Measurements from ENCODE around the gene ANKS6. TPM values are rescaled to one million over a fixed set of nuclear protein-coding genes. Genes with fewer than 3 reads are reported as not detected.

ANKS6 gene
- total and polyA plus RNA-seq, 10 of the 15 experiments (the other 5 are each of a cell fraction or from before 2014, with no cell fraction given), result 2.0 to 16.2 (median 6.1) TPM

DNA sequence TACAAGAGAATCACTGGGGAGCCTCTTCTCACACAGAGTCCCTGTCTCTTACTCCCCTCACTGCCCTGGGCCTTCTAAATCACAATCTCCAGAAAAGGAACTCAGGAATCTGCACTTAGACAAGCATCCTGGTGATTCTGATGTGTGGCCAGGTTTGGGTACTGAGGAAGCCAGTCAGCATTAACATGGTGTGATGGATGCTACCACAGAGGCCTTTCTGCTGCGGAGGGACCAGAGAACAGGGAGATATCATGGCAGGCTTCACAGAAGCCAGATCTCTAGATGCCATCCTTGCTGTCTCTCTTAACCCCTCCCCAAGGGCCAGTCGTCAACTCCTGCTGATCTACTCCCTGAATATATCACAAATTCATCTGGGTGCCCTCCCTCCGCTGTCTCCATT is 1.6 kb downstream of the ANKS6 start:
- in situ Hi-C loops (cut with MboI), result loop anchor here (25.0 kb wide), 1 partner anchor 733 kb away; the partner anchor contains the start of gene NANS
- POLR2A ChIA-PET, result no interaction called here
- RAD21 ChIA-PET (ENCODE audit: unreplicated experiment), result no interaction called here
- Histone ChIP-seq H3K4me2 (ENCODE audit: control insufficient read depth, insufficient read depth) (no peak overlapping the region), H3K4me3 (no peak overlapping the region), H3K79me2 (ENCODE audit: control insufficient read depth, insufficient read depth, low read length) (no peaks in the 10 kb centered on the region), H3K9me3 (replicated peaks; ENCODE audit: control insufficient read depth, insufficient read depth, low read length) (peaks cover 2% of the 10 kb centered on the region; the same call in 2 of the 3 replicates), H3K36me3 (ENCODE audit: control insufficient read depth in 2 of 2, insufficient read depth in 2 of 2, low read length in 1 of 2) (no peaks in the 10 kb centered on the region), H2AFZ (ENCODE audit: control insufficient read depth, low read depth, low read length) (no peak overlapping the region), H4K20me1 (ENCODE audit: control insufficient read depth, insufficient read depth) (no peaks in the 10 kb centered on the region), H3K27ac (ENCODE audit: control insufficient read depth, insufficient read depth) (no peak overlapping the region), H3K4me1 (ENCODE audit: control insufficient read depth, insufficient read depth, low read length) (peaks cover 3% of the 10 kb centered on the region; the same call in 1 of the 2 replicates), H3K9ac (ENCODE audit: control insufficient read depth, insufficient read depth, low read length) (no peak overlapping the region), H3K27me3 (replicated peaks in 1 of 2; ENCODE audit: control insufficient read depth in 2 of 2, insufficient read depth in 2 of 2, low read length in 1 of 2) (peaks cover 0 to 2% of the 10 kb centered on the region in 2 experiments; a peak in 1 of 4 replicates)
- intact Hi-C loops (cut with micrococcal nuclease; ENCODE audit: unreplicated experiment), result no loop called here
- SMC1A ChIA-PET (ENCODE audit: uncharacterized antibody, unreplicated experiment), result no interaction called here
- no peak for DNase-seq (ENCODE audit: low read depth, low spot score)
- CTCF ChIA-PET, result interaction anchor here (1.0 to 1.3 kb wide), 3 partner anchors 13 to 479 kb away, joined by 3 to 5 read pairs (median 4); partner anchors contain the start of gene GALNT12
- no TSS peak for BruUV-seq (replicated peaks)
- TF ChIP-seq ASH2L (IDR thresholded peaks at IDR 0.05; ENCODE audit: borderline replicate concordance, low read depth), result no peak
- TF ChIP-seq NR2F1 (conservative IDR thresholded peaks at IDR 0.05), result no peak
- TF ChIP-seq ZNF217 (IDR thresholded peaks at IDR 0.05), result no peak
- TF ChIP-seq, protein P1, sequence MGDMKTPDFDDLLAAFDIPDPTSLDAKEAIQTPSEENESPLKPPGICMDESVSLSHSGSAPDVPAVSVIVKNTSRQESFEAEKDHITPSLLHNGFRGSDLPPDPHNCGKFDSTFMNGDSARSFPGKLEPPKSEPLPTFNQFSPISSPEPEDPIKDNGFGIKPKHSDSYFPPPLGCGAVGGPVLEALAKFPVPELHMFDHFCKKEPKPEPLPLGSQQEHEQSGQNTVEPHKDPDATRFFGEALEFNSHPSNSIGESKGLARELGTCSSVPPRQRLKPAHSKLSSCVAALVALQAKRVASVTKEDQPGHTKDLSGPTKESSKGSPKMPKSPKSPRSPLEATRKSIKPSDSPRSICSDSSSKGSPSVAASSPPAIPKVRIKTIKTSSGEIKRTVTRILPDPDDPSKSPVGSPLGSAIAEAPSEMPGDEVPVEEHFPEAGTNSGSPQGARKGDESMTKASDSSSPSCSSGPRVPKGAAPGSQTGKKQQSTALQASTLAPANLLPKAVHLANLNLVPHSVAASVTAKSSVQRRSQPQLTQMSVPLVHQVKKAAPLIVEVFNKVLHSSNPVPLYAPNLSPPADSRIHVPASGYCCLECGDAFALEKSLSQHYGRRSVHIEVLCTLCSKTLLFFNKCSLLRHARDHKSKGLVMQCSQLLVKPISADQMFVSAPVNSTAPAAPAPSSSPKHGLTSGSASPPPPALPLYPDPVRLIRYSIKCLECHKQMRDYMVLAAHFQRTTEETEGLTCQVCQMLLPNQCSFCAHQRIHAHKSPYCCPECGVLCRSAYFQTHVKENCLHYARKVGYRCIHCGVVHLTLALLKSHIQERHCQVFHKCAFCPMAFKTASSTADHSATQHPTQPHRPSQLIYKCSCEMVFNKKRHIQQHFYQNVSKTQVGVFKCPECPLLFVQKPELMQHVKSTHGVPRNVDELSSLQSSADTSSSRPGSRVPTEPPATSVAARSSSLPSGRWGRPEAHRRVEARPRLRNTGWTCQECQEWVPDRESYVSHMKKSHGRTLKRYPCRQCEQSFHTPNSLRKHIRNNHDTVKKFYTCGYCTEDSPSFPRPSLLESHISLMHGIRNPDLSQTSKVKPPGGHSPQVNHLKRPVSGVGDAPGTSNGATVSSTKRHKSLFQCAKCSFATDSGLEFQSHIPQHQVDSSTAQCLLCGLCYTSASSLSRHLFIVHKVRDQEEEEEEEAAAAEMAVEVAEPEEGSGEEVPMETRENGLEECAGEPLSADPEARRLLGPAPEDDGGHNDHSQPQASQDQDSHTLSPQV (IDR thresholded peaks at IDR 0.05), result no peak
- no peak for TF ChIP-seq IRF4 (IDR thresholded peaks at IDR 0.05; ENCODE audit: low read depth, low read length)
- no peak for TF ChIP-seq DPF2 (IDR thresholded peaks at IDR 0.05)
- TF ChIP-seq, protein P2, sequence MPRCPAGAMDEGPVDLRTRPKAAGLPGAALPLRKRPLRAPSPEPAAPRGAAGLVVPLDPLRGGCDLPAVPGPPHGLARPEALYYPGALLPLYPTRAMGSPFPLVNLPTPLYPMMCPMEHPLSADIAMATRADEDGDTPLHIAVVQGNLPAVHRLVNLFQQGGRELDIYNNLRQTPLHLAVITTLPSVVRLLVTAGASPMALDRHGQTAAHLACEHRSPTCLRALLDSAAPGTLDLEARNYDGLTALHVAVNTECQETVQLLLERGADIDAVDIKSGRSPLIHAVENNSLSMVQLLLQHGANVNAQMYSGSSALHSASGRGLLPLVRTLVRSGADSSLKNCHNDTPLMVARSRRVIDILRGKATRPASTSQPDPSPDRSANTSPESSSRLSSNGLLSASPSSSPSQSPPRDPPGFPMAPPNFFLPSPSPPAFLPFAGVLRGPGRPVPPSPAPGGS (IDR thresholded peaks at IDR 0.05; ENCODE audit: borderline replicate concordance, insufficient read depth, low read depth, low read length, poor library complexity, severe bottlenecking), result no peak
- no peak for ATAC-seq
- WGBS (ENCODE audit: insufficient coverage, insufficient replicate concordance, low lambda C conversion rate, missing lambda C conversion rate), result 93% methylated on average over 3 of the region's 3 CpGs
- FAIRE-seq, result no peak
